Motor neuron (in vitro differentiated cells): ENCODE measurements around the gene PRG2. TPM values are rescaled to one million over a fixed set of nuclear protein-coding genes. Genes with fewer than 3 reads are reported as not detected.
"Not testable (repeated sequence)": the region's sequence is repeated elsewhere in the genome, so short reads cannot be mapped to it uniquely, and the experiment has no call there.

Source experiments
- ATAC-seq, 8 experiments: fragments of 200-7000 bp; cut with Tn5 transposase; replicated peaks in 6 of 8; 2 replicates each; pipeline ENCODE4 v1.8.0; 2021; ENCODE audit warnings: mild to moderate bottlenecking in 8 of 8, moderate library complexity in 8 of 8
- H3K27ac ChIP-seq, 2 donors: fragments of 250-450 bp; sonication (Bioruptor Pico); 2 replicates each; pipeline ENCODE4 v1.9.0; 2021; ENCODE audit warnings: antibody characterized with exemption in 2 of 2, mild to moderate bottlenecking in 2 of 2, moderate library complexity in 1 of 2
- H3K4me1 ChIP-seq, 2 donors: fragments of 250-450 bp; sonication (Bioruptor Pico); replicated peaks in 1 of 2; 2 replicates each; pipeline ENCODE4 v1.6.1; 2021; ENCODE audit warnings: antibody characterized with exemption in 2 of 2, mild to moderate bottlenecking in 2 of 2, moderate library complexity in 1 of 2
- H3K4me3 ChIP-seq, 5 donors: fragments of 250-450 bp; sonication (Bioruptor Pico); 2 replicates each; pipeline ENCODE4 v1.9.0; 2021; ENCODE audit warnings: antibody characterized with exemption in 5 of 5, mild to moderate bottlenecking in 5 of 5, moderate library complexity in 4 of 5
- WGBS, 10 experiments: fragments of 450-650 bp; shearing (Covaris generic); methylation state at CpG; one replicate each; pipeline ENCODE4 v1.0.0; 2022; 5-methylcytosine and 5-hydroxymethylcytosine counted together
- in situ Hi-C, 9 experiments: fragments of 400-800 bp; cut with MboI; loops; one replicate each; pipeline ENCODE4 v1.15.0; 2021; ENCODE audit warnings: low sequenced_read_pairs in 9 of 9, low pct_unique_long_range_greater_than_20kb in 2 of 9; ENCODE audit not compliant: unreplicated experiment in 9 of 9
- total RNA-seq, 8 experiments: library from RNA; unstranded; fragments of 300-600 nt; gene quantifications; 2 replicates each; pipeline versions ENCODE4 v1.2.3 to v1.2.4, GENCODE V29; 2022

PRG2 gene
- total RNA-seq, 8 experiments from 2014 or later, result 0.18 to 1.1 (median 0.29) TPM; not detected in 5

DNA sequence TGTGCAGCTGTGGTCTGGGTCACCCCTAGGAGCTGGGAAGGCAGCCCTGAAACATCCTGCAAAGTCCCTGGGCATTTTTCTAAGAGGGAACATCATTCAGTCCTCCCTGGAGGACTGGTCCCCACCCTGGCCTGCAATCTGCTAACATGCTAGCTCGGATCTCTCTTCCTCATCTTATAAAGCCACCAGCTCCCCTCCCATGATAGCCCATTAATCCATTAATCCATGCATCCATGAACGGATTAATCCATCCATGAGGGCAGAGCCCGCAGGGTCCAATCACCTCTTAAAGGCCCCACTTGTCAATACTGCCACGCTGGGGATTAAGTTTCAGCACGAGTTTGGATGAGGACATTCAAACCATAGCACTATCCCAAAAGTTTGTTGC lies 21.6 kb downstream of the PRG2 start:
- H3K4me1 ChIP-seq, result no peaks in the 10 kb centered on the region
- no peak for ATAC-seq
- in situ Hi-C loops, result loop anchor here in 2 of 9 experiments (25.0 kb wide), 2 partner anchors 118 to 168 kb away; partner anchors contain the start of genes SMTNL1 (in 1 of the 2) and TIMM10 (in 1 of the 2)
- WGBS, 10 experiments, result 51 to 100% (median 86%) methylated on average over 1 to 2 of the region's 5 CpGs; no CpG with 5 or more reads in 6 of the 10 experiments
- no peak overlapping the region for H3K27ac ChIP-seq
- no peak overlapping the region for H3K4me3 ChIP-seq

GRCh38 chr11:57368106-57368844 lies 22.2 kb downstream of the PRG2 start:
- H3K4me1 ChIP-seq, result no peaks in the 10 kb centered on the region
- no peak overlapping the region for H3K27ac ChIP-seq
- in situ Hi-C loops, result loop anchor here in 2 of 9 experiments (25.0 kb wide), 2 partner anchors 119 to 169 kb away; partner anchors contain the start of genes SMTNL1 (in 1 of the 2) and TIMM10 (in 1 of the 2)
- H3K4me3 ChIP-seq, result no peak overlapping the region
- 0 to 93% (median 87%) methylated on average over 1 to 9 of the region's 19 CpGs; no CpG with 5 or more reads in 4 of the 10 experiments for WGBS, 10 experiments
- no peak for ATAC-seq

DNA sequence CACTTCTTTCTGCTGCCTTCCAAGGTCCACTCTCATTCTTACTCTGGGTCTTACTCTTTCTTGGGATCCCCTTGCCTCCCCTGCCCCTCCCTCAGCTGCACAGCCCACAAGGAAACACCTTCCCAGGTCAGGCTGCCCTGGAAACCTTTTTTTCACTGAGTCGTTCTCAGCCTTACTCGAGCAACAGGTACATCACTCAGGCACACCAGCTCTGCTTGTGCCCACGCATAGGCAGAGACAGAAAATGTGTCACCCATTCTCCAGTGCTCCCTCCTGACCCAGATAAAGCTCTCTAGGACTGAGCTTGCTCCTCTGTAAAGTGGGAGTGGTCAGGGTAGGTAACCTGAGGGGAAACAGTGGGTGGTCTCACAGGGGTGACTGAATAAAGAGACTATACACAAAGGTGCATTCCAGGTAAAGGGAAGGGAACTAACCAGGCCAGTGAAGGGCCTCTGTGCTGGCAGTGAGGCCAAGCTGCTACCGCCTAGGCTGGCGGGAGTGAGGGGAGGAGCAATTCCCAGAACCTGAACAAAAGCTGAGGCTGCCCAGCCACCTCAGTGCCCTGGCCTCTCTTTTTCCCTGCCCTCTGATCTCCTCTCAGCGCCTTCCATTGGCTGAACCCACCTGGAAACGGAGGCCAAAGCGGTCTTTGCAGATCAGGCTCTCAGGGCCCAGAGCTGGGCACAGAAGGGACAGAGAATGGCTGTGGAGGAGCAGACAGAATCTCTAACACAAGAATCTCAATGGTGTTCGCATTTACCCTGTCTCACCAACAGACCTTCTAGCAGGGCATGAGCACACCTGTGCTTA lies 25.4 kb downstream of the PRG2 start:
- Histone ChIP-seq H3K4me1 (no peaks in the 10 kb centered on the region), H3K4me3 (no peak overlapping the region), H3K27ac (no peak overlapping the region)
- no peak for ATAC-seq
- in situ Hi-C loops, result loop anchor here in 2 of 9 experiments (25.0 kb wide), 2 partner anchors 122 to 172 kb away; partner anchors contain the start of genes SMTNL1 (in 1 of the 2) and TIMM10 (in 1 of the 2)
- 0 to 78% (median 70%) methylated on average over 1 to 6 of the region's 9 CpGs; no CpG with 5 or more reads in 1 of the 10 experiments for WGBS, 10 experiments

DNA sequence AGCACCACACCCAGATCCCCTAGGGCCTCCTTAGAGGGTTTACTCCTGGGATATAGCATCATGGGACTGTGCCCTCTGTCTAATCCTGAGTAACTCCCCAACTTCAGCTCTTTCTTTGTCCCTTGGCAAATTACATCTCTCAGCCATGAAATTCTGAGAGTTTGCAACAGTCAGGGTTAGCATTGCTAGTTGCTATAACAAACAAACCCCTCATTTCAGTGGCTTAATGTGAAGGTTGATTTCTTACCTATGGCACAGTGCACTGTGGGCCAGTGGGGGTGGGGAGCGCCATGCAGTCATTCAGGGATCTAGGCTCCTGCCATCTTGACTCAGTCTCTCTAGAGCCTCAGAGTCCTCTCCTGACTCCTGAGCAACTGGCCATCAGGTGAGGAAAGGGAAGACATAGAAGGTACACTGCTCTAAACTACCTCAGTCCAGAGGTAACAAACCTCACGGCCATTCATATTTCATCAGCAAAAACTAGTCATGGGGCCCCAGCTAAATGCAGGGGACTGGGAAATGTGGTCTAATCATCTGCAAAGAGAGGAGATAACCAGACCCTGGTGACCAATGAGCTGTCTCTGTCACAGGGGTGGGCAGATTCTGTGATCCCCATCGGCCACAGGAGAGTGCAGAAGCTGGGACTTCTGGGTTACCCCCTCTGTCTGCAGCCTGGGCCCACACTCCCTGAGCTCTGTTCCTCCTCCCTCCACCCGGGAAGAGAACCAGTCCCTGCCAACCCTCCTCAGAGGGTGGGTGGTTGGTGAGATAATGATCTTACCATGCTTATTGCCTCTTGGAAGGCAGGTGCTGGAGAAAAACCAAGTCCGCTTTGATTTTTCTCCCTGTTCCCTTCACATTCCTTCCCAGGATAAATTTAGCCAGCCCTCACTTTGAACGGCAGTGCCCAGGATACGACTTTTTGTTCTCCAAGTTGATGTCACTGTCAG lies 27.0 kb downstream of the PRG2 start:
- 7 to 85% (median 59%) methylated on average over 2 to 6 of the region's 7 CpGs; no CpG with 5 or more reads in 4 of the 10 experiments for WGBS, 10 experiments
- in situ Hi-C loops, result loop anchor here in 2 of 9 experiments (25.0 kb wide), 2 partner anchors 124 to 174 kb away; partner anchors contain the start of genes SMTNL1 (in 1 of the 2) and TIMM10 (in 1 of the 2)
- Histone ChIP-seq H3K27ac (no peak overlapping the region), H3K4me3 (no peak overlapping the region), H3K4me1 (peaks cover 0 to 2% of the 10 kb centered on the region in 2 donors)
- ATAC-seq, result no peak

DNA sequence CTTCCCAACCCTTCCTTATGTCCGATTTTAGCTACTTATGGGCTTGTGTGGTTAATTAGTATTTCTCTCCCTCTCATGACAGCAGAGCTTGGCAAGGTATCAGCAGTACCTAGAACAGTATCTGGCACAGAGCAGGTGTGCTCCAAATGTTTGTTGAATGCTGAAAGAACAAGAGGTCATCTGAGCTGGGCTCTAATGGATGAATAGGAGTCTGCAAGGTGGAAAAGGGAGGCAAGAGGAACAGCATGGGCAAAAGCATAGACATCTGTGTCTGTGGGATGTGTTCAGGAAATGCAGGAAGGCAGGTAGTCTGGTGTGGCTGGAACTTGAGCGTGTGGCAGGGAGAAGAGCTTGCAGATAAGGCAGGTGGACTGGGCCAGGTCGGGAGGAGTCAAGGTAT lies 28.5 kb downstream of the PRG2 start:
- no peak for ATAC-seq
- Histone ChIP-seq H3K4me3 (no peak overlapping the region), H3K27ac (no peak overlapping the region), H3K4me1 (peaks cover 0 to 2% of the 10 kb centered on the region in 2 donors)
- WGBS, 10 experiments, result 13 to 100% (median 63%) methylated on average over 1 to 3 of the region's 3 CpGs; no CpG with 5 or more reads in 2 of the 10 experiments
- in situ Hi-C loops, result loop anchor here in 2 of 9 experiments (25.0 kb wide), 2 partner anchors 125 to 175 kb away; partner anchors contain the start of genes SMTNL1 (in 1 of the 2) and TIMM10 (in 1 of the 2)

- not testable (repeated sequence) for H3K4me3 ChIP-seq, H3K27ac ChIP-seq, ATAC-seq, H3K4me1 ChIP-seq
- in situ Hi-C loops, result loop anchor here in 2 of 9 experiments (25.0 kb wide), 2 partner anchors 126 to 176 kb away; partner anchors contain the start of genes SMTNL1 (in 1 of the 2) and TIMM10 (in 1 of the 2)
These were observed 29.0 kb downstream of the PRG2 start for GRCh38 chr11:57361420-57361819.

DNA sequence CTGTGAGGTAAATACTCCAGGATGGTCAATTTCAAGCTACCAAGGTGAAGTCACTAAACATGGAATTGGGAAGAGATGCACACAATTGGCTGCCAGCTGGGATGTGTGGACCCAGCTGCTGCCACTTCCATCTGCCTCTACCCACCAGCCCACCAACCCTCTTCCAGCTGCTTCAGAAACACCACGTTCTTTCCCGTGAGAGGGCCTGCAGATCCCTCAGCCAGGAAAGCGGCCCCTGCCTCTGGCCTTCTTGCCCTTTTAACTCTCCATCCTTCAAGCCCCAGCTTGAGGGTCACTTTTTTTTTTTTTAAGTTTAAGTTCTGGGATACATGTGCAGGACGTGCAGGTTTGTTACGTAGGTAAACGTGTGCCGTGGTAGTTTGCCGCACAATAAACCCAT lies 29.5 kb downstream of the PRG2 start:
- Histone ChIP-seq H3K4me3 (no peak overlapping the region), H3K27ac (no peak overlapping the region), H3K4me1 (peaks cover 0 to 2% of the 10 kb centered on the region in 2 donors)
- in situ Hi-C loops, result loop anchor here in 2 of 9 experiments (25.0 kb wide), 2 partner anchors 126 to 176 kb away; partner anchors contain the start of genes SMTNL1 (in 1 of the 2) and TIMM10 (in 1 of the 2)
- 10 to 100% (median 89%) methylated on average over 1 to 7 of the region's 8 CpGs; no CpG with 5 or more reads in 3 of the 10 experiments for WGBS, 10 experiments
- ATAC-seq, result no peak

- H3K4me3 ChIP-seq, result no peak overlapping the region
- in situ Hi-C loops, result loop anchor here in 2 of 9 experiments (25.0 kb wide), 2 partner anchors 127 to 177 kb away; partner anchors contain the start of genes SMTNL1 (in 1 of the 2) and TIMM10 (in 1 of the 2)
- WGBS, 10 experiments, result 59 to 100% (median 89%) methylated on average over 1 to 8 of the region's 9 CpGs; no CpG with 5 or more reads in 3 of the 10 experiments
- peaks cover 0 to 2% of the 10 kb centered on the region in 2 donors for H3K4me1 ChIP-seq
- H3K27ac ChIP-seq, result no peak overlapping the region
- no peak for ATAC-seq
These were observed 30.4 kb downstream of the PRG2 start for GRCh38 chr11:57359896-57360690.

- in situ Hi-C loops, result loop anchor here in 2 of 9 experiments (25.0 kb wide), 2 partner anchors 128 to 178 kb away; partner anchors contain the start of genes SMTNL1 (in 1 of the 2) and TIMM10 (in 1 of the 2)
- Histone ChIP-seq H3K4me1 (peaks cover 0 to 2% of the 10 kb centered on the region in 2 donors), H3K27ac (no peak overlapping the region), H3K4me3 (no peak overlapping the region)
- WGBS, 10 experiments, result 10 to 92% (median 53%) methylated on average over 2 to 3 of the region's 5 CpGs; no CpG with 5 or more reads in 5 of the 10 experiments
- ATAC-seq, result no peak
These were observed 31.1 kb downstream of the PRG2 start for GRCh38 chr11:57359396-57359795.

- in situ Hi-C loops, result loop anchor here in 2 of 9 experiments (25.0 kb wide), 2 partner anchors 128 to 178 kb away; partner anchors contain the start of genes SMTNL1 (in 1 of the 2) and TIMM10 (in 1 of the 2)
- ATAC-seq, result no peak
- H3K27ac ChIP-seq, result no peak overlapping the region
- H3K4me1 ChIP-seq, result peaks cover 0 to 2% of the 10 kb centered on the region in 2 donors
- no peak overlapping the region for H3K4me3 ChIP-seq
- 0 to 100% (median 66%) methylated on average over 1 to 4 of the region's 9 CpGs; no CpG with 5 or more reads in 5 of the 10 experiments for WGBS, 10 experiments
These were observed 31.5 kb downstream of the PRG2 start for GRCh38 chr11:57358991-57359390.

- Histone ChIP-seq H3K27ac (no peak overlapping the region), H3K4me1 (peaks cover under 1 to 3% of the 10 kb centered on the region in 2 donors), H3K4me3 (no peak overlapping the region)
- in situ Hi-C loops, result loop anchor here in 2 of 9 experiments (25.0 kb wide), 2 partner anchors 129 to 179 kb away; partner anchors contain the start of genes SMTNL1 (in 1 of the 2) and TIMM10 (in 1 of the 2)
- 40 to 100% (median 73%) methylated on average over 1 to 7 of the region's 9 CpGs; no CpG with 5 or more reads in 4 of the 10 experiments for WGBS, 10 experiments
- ATAC-seq, result peak in 2 of 8 experiments; percentile 48 to 59
These were observed 31.9 kb downstream of the PRG2 start for GRCh38 chr11:57358543-57358961.
